GM19468 (cell line): ENCODE data around the gene REG4.
"Not testable (repeated sequence)": the region's sequence is repeated elsewhere in the genome, so short reads cannot be mapped to it uniquely, and the experiment has no call there.

Experiments used
- ATAC-seq: cut with Tn5 transposase; IDR thresholded peaks from one replicate; pipeline ENCODE4 v1.9.1; 2021; ENCODE audit warnings: mild to moderate bottlenecking, moderate library complexity, moderate number of reproducible peaks; ENCODE audit not compliant: unreplicated experiment; ENCODE audit errors: extremely low read depth

REG4 gene

DNA sequence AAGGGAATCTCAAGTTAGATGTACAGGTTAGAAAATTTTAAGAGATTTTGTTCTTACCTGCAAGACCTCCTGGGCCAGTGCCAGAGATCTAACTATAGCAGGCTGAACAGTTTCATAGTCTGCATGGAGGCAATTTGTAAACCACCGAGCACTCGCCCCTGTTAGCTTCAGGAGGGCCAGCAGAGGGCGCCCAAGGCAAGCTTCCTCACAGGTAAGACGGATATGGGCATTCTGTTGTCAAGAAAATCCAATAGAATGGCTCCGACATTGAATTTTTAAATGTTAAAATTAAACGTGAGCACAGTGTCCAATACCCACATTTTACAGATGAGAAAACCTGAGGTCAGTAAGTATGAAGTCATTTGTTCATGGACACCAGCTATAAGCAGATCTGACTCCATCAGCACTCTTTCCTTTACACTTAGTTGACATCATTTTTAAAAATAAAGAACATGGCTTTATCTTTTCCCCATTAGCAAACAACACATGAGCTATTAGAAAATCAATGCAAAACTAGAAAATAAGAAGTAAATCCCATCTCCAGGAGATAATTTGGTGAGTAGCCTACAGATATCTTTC lies 2.2 kb downstream of the REG4 start:
- ATAC-seq: no peak

DNA sequence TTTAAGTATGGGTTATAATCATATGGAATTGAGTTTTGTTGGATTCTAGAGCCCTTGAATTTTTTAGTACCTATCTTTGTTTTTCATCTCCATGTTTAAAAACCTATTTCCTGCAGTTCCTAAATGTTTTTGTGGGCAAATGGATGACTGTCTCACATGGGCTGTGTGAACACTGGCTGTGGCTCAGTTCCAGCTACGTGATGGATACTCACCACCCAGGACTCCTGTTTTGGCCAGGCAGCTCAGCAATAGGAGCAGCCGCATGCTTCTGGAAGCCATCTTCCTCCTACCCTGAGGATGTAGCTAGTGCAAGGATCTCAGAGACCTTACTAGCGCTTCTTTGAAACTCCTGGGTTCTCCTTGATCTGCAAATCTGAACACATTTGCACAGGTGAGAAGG lies 2.8 kb downstream of the REG4 start:
- no peak for ATAC-seq

- no peak for ATAC-seq
Observed at GRCh38 chr1:119806489-119806888, 4.8 kb downstream of the REG4 start.

GRCh38 chr1:119805746-119806145 lies 5.5 kb downstream of the REG4 start:
- no peak for ATAC-seq

DNA sequence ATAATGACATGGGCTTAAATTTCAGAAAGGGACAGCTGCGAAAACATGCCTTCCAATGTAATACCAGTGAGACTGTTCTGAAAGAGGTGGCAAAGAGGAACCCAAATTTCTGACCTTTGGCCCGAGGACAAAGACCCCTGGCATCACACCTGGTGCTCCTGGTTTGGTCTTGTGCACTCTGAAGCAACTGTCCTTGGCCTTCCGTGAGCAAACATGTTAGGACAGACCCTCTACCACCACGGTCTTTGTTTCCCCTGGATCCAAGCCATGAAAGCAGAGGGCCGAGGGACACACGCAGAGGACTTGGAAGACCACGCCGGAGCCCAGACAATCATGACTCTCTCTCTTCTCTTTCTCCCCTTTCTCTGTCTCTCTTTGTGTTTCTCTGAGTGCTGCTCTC lies 6.0 kb downstream of the REG4 start:
- ATAC-seq: no peak

GRCh38 chr1:119799599-119800177 lies 11.6 kb downstream of the REG4 start:
- ATAC-seq: no peak

- no peak for ATAC-seq
Observed at GRCh38 chr1:119799003-119799402, 12.3 kb downstream of the REG4 start.

DNA sequence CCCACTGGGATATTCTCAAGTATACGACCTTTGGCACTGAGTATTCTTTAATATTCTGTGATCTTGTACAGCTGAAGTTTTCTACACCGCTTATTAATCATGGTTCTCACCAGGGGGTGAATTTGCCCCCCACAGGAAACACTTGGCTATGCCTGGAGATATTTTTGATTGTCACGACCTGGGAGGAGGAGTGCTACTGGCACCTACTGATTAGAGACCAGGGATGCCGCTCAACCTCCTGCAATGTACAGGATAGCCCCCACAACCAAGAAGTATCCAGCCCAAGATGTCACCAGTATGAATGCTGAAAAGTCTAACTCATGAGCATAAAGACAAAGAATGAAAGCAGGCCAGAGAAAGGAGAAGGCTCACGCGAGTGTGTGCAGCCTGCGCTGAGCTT lies 13.7 kb downstream of the REG4 start:
- ATAC-seq: no peak

GRCh38 chr1:119797162-119797561 lies 14.1 kb downstream of the REG4 start:
- ATAC-seq: no peak

DNA sequence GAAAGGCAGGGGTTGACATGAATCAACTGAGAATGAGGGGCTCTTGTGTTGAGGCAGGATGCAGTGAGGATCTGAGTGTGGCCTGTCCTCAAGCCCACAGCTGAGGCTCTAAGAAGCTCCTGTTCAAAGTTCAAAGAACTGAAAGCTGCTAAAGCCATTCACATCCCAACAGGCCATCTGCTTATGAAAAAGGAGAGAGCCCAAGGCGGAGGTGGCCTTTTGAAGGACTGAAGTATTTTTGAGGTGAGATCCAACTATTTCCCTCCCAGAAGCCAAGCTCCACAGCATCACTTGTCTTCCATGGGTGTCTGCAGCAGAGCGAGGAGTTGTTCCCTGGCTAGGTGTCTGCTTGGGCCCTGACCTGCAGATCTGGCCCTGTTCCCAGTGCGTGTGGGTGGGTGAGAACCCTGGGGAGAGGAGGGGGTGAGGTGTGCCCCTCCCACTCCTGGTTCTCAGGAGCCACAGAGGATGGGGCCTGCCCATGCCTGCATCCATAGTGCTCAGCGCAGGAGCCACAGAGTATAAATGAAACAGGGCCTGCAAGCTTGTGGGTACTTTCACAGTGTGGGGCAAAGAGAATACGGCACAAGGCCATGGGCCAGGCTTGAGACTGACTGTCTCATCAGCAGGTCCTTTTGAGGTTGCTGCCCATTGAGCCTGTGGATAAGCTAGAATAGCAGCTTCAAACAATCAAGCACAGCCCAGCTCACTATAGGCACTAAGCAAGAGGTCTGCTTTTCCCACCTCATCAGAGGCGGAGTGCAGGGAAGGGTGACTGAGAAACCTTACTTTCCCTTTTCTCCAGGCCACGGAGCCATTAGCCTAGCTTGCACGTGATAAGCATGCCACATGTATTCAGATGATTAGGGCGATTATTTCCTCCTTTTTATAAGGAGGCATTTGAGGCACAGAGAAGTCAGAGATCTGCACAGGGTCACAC lies 15.7 kb downstream of the REG4 start:
- ATAC-seq: no peak

DNA sequence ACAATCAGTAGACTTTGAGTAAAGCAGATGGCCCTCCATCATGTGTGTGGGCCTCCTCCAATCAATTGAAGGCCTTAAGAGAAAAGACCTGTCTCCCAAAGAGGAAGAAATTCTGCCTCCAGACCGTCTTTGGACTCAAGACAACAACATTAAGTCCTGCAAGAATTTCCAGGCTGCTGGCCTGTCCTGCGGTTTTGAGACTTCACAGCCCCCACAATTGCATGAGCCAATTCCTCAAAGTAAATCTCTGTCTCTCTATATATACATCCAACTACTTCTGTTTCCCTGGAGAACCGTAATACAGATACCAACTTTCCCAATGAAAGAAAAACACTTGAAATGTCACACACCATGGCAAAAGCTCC lies 16.4 kb downstream of the REG4 start:
- ATAC-seq: no peak

- no peak for ATAC-seq
Observed at GRCh38 chr1:119794230-119794875, 16.9 kb downstream of the REG4 start.

GRCh38 chr1:119791377-119791776 lies 19.9 kb downstream of the REG4 start:
- no peak for ATAC-seq

DNA sequence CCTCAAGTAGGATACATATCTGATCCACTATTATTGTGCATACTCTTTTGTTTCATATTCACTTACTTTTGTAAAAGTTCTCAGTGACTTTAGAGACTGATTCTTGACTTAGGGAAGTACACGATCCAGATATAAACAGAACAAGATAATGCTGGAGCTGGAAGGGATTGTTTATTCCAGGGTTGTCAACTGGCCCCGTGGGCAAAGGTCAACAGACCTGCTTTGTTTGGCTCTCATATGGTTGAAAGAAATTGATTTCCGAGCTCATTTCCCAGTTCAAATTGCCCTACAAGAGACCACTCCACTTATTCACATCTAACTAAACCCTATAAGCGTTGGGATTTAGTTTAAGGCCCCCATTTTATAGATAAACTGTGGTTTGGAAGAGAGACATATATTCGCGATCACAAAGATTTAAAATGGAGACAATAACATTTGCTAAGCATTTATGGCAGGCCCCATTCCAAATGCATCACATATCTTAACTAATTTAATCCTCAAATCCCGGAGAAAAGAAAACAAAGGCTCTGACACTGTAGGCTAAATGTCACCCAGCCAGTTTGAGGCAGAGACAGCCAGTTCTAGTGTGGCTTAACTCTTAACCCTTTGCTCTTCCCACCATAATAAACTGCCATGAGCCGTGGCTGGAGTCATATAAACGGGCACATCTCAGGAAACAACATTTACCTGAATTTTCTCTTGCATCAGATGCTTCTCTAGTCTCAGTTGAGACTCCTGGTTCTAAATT lies 20.6 kb downstream of the REG4 start:
- ATAC-seq: no peak

DNA sequence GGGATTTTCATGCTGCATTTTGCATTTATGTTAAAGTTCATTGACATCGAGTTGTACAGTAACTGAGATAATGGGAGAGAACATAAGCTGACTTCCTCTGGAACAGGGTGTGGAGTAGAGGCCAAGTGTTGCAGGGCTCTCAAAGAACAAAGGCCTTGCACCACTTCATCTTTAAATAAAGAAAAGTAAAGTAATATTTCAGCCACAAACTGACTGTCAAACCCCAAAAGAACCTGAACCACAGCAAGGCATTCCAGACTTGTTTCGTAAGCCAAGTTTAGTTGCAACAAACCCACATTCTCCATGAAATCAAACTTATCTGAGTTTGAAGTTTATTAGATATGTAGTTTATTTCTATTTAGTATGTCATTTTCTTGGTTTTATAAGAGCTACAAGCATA lies 23.5 kb downstream of the REG4 start:
- no peak for ATAC-seq

DNA sequence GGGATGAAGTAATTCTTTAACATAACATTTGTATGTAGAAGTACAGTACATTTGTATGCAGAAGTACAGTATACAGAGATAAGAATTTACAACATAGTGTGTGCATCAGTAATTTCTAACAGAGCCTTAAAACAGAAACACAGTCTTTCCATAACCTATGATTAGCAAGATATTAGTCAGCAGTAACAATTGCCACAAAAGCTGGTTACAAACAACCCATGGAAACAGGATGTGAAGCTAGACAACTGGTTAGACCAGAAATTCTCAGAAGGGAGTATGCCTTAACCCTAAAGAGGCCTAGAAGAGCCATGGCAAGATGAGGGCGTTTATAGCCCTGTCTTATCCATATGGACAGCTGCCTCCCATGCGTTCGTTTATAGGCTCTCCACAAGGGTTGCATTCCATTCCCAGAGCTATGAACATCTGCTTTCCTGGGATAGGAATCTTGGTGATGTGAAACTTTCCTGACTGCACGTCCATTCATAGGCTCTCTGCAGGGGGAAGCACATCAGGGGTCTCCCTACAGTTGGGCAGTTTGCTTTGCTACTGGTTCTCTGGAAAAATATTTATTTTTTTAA lies 24.7 kb downstream of the REG4 start:
- ATAC-seq: not testable (repeated sequence)

GRCh38 chr1:119786046-119786445 lies 25.2 kb downstream of the REG4 start:
- ATAC-seq: not testable (repeated sequence)

- ATAC-seq: no peak
Observed at GRCh38 chr1:119784191-119784781, 27.0 kb downstream of the REG4 start.

GRCh38 chr1:119783354-119784185 lies 27.7 kb downstream of the REG4 start:
- ATAC-seq: no peak
